ENCODE data around the gene CLSTN2.
A peak's percentile ranks its signal among the peaks of the same experiment; 100 is the strongest.

The CLSTN2 gene

GRCh38 chr3:139935016-139935865 is at the start of gene CLSTN2:
Gene CLSTN2, plus strand, starts transcription at chr3:139935185.
- Histone ChIP-seq H3K27me3 (ENCODE audit: insufficient read depth, low read length) (peaks cover 34% of the 10 kb centered on the region), H2AFZ (ENCODE audit: low read depth, low read length) (peak within 1 kb of the TSS; percentile 66), H3K9me3 (ENCODE audit: low read length) (no peaks in the 10 kb centered on the region), H3K4me3 (ENCODE audit: low read length) (peak within 1 kb of the TSS; percentile 39), H3K36me3 (ENCODE audit: insufficient read depth, low read length) (no peaks in the 10 kb centered on the region), H3K4me1 (ENCODE audit: insufficient read depth, low read length) (peaks cover 13% of the 10 kb centered on the region)

- Histone ChIP-seq H2AFZ (ENCODE audit: low read depth, low read length) (no peak overlapping the region), H3K9me3 (ENCODE audit: low read length) (no peaks in the 10 kb centered on the region), H3K27me3 (ENCODE audit: insufficient read depth, low read length) (no peaks in the 10 kb centered on the region), H3K4me1 (ENCODE audit: insufficient read depth, low read length) (no peaks in the 10 kb centered on the region), H3K36me3 (ENCODE audit: insufficient read depth, low read length) (no peaks in the 10 kb centered on the region), H3K4me3 (ENCODE audit: low read length) (no peak overlapping the region)
These were observed 47.6 kb upstream of the CLSTN2 start for GRCh38 chr3:139887431-139887830.

- Histone ChIP-seq H3K4me3 (ENCODE audit: low read length) (no peak overlapping the region), H3K27me3 (ENCODE audit: insufficient read depth, low read length) (no peaks in the 10 kb centered on the region), H3K4me1 (ENCODE audit: insufficient read depth, low read length) (no peaks in the 10 kb centered on the region), H3K9me3 (ENCODE audit: low read length) (no peaks in the 10 kb centered on the region), H3K36me3 (ENCODE audit: insufficient read depth, low read length) (no peaks in the 10 kb centered on the region), H2AFZ (ENCODE audit: low read depth, low read length) (no peak overlapping the region)
These were observed 46.3 kb upstream of the CLSTN2 start for GRCh38 chr3:139888561-139889140.

GRCh38 chr3:139893267-139893962 is 41.6 kb upstream of the CLSTN2 start:
- H3K4me3 ChIP-seq (ENCODE audit: low read length) = no peak overlapping the region

GRCh38 chr3:139893963-139894642 is 40.9 kb upstream of the CLSTN2 start:
- H3K4me1 ChIP-seq (ENCODE audit: insufficient read depth, low read length) = no peaks in the 10 kb centered on the region
- no peak overlapping the region for H3K4me3 ChIP-seq (ENCODE audit: low read length)
- no peak overlapping the region for H2AFZ ChIP-seq (ENCODE audit: low read depth, low read length)
- H3K9me3 ChIP-seq (ENCODE audit: low read length) = no peaks in the 10 kb centered on the region
- no peaks in the 10 kb centered on the region for H3K27me3 ChIP-seq (ENCODE audit: insufficient read depth, low read length)
- no peaks in the 10 kb centered on the region for H3K36me3 ChIP-seq (ENCODE audit: insufficient read depth, low read length)

More at GRCh38 chr3:139893267-139893962, 41.6 kb upstream of the CLSTN2 start:
- H3K4me1 ChIP-seq (ENCODE audit: insufficient read depth, low read length) = no peaks in the 10 kb centered on the region
- no peak overlapping the region for H2AFZ ChIP-seq (ENCODE audit: low read depth, low read length)
- no peaks in the 10 kb centered on the region for H3K9me3 ChIP-seq (ENCODE audit: low read length)
- H3K27me3 ChIP-seq (ENCODE audit: insufficient read depth, low read length) = no peaks in the 10 kb centered on the region
- H3K36me3 ChIP-seq (ENCODE audit: insufficient read depth, low read length) = no peaks in the 10 kb centered on the region

GRCh38 chr3:139894643-139894989 is 40.4 kb upstream of the CLSTN2 start:
- Histone ChIP-seq H3K27me3 (ENCODE audit: insufficient read depth, low read length) (no peaks in the 10 kb centered on the region), H3K9me3 (ENCODE audit: low read length) (no peaks in the 10 kb centered on the region), H2AFZ (ENCODE audit: low read depth, low read length) (no peak overlapping the region), H3K4me1 (ENCODE audit: insufficient read depth, low read length) (no peaks in the 10 kb centered on the region), H3K36me3 (ENCODE audit: insufficient read depth, low read length) (no peaks in the 10 kb centered on the region), H3K4me3 (ENCODE audit: low read length) (no peak overlapping the region)

- H3K27me3 ChIP-seq (ENCODE audit: insufficient read depth, low read length) = no peaks in the 10 kb centered on the region
- H3K4me1 ChIP-seq (ENCODE audit: insufficient read depth, low read length) = no peaks in the 10 kb centered on the region
- no peak overlapping the region for H2AFZ ChIP-seq (ENCODE audit: low read depth, low read length)
- H3K36me3 ChIP-seq (ENCODE audit: insufficient read depth, low read length) = no peaks in the 10 kb centered on the region
- H3K9me3 ChIP-seq (ENCODE audit: low read length) = no peaks in the 10 kb centered on the region
- H3K4me3 ChIP-seq (ENCODE audit: low read length) = no peak overlapping the region
These were observed 37.2 kb upstream of the CLSTN2 start for GRCh38 chr3:139897759-139898158.

- Histone ChIP-seq H2AFZ (ENCODE audit: low read depth, low read length) (no peak overlapping the region), H3K9me3 (ENCODE audit: low read length) (no peaks in the 10 kb centered on the region), H3K36me3 (ENCODE audit: insufficient read depth, low read length) (no peaks in the 10 kb centered on the region), H3K4me1 (ENCODE audit: insufficient read depth, low read length) (no peaks in the 10 kb centered on the region), H3K27me3 (ENCODE audit: insufficient read depth, low read length) (no peaks in the 10 kb centered on the region), H3K4me3 (ENCODE audit: low read length) (no peak overlapping the region)
These were observed 28.6 kb upstream of the CLSTN2 start for GRCh38 chr3:139906418-139906817.

GRCh38 chr3:139909811-139910210 is 25.2 kb upstream of the CLSTN2 start:
- Histone ChIP-seq H3K9me3 (ENCODE audit: low read length) (no peaks in the 10 kb centered on the region), H3K27me3 (ENCODE audit: insufficient read depth, low read length) (no peaks in the 10 kb centered on the region), H3K4me3 (ENCODE audit: low read length) (no peak overlapping the region), H3K4me1 (ENCODE audit: insufficient read depth, low read length) (no peaks in the 10 kb centered on the region), H2AFZ (ENCODE audit: low read depth, low read length) (no peak overlapping the region), H3K36me3 (ENCODE audit: insufficient read depth, low read length) (no peaks in the 10 kb centered on the region)

- no peak overlapping the region for H3K4me3 ChIP-seq (ENCODE audit: low read length)
- no peaks in the 10 kb centered on the region for H3K9me3 ChIP-seq (ENCODE audit: low read length)
- no peaks in the 10 kb centered on the region for H3K27me3 ChIP-seq (ENCODE audit: insufficient read depth, low read length)
- no peak overlapping the region for H2AFZ ChIP-seq (ENCODE audit: low read depth, low read length)
- H3K36me3 ChIP-seq (ENCODE audit: insufficient read depth, low read length) = no peaks in the 10 kb centered on the region
- H3K4me1 ChIP-seq (ENCODE audit: insufficient read depth, low read length) = no peaks in the 10 kb centered on the region
These were observed 18.7 kb upstream of the CLSTN2 start for GRCh38 chr3:139916271-139916670.

- no peak overlapping the region for H2AFZ ChIP-seq (ENCODE audit: low read depth, low read length)
- H3K36me3 ChIP-seq (ENCODE audit: insufficient read depth, low read length) = no peaks in the 10 kb centered on the region
- H3K4me1 ChIP-seq (ENCODE audit: insufficient read depth, low read length) = no peaks in the 10 kb centered on the region
- no peaks in the 10 kb centered on the region for H3K27me3 ChIP-seq (ENCODE audit: insufficient read depth, low read length)
- H3K4me3 ChIP-seq (ENCODE audit: low read length) = no peak overlapping the region
- no peaks in the 10 kb centered on the region for H3K9me3 ChIP-seq (ENCODE audit: low read length)
These were observed 17.7 kb upstream of the CLSTN2 start for GRCh38 chr3:139917226-139917785.

- no peaks in the 10 kb centered on the region for H3K9me3 ChIP-seq (ENCODE audit: low read length)
- no peaks in the 10 kb centered on the region for H3K4me1 ChIP-seq (ENCODE audit: insufficient read depth, low read length)
- no peak overlapping the region for H3K4me3 ChIP-seq (ENCODE audit: low read length)
- H3K36me3 ChIP-seq (ENCODE audit: insufficient read depth, low read length) = no peaks in the 10 kb centered on the region
- H2AFZ ChIP-seq (ENCODE audit: low read depth, low read length) = no peak overlapping the region
- peaks cover 4% of the 10 kb centered on the region for H3K27me3 ChIP-seq (ENCODE audit: insufficient read depth, low read length)
These were observed 6.1 kb upstream of the CLSTN2 start for GRCh38 chr3:139928708-139929505.

All from neuron (in vitro differentiated cells).